IMR-90 (cell line): ENCODE measurements around the gene STARD4. TPM values are rescaled to one million over a fixed set of nuclear protein-coding genes. Genes with fewer than 3 reads are reported as not detected.
A peak's percentile ranks its signal among the peaks of the same experiment; 100 is the strongest.

Experiments
- ATAC-seq: fragments of 200-7000 bp; cut with Tn5 transposase; 2 replicates; pipeline ENCODE4 v1.9.1; 2020; ENCODE audit warnings: low read depth, mild to moderate bottlenecking, moderate library complexity
- BruUV-seq: library from RNA; stranded (reverse); fragments of 400-500 nt; replicated peaks from 2 replicates; lab custom pipeline; 2021; lab: Mats Ljungman, UMichigan
- CTCF ChIA-PET: fragments of 300-600 bp; formaldehyde crosslinking; extraction: SDS; loops from one replicate; lab custom pipeline; 2021; ENCODE audit warnings: antibody characterized with exemption; lab: Yijun Ruan, JAX
- POLR2A ChIA-PET: fragments of 300-600 bp; sonication (Branson Sonifier 250); formaldehyde crosslinking; loops from one replicate; lab custom pipeline; 2022; ENCODE audit warnings: antibody characterized with exemption; ENCODE audit not compliant: unreplicated experiment; lab: Charles Lee
- DNase-seq: peaks from one replicate; pipeline ENCODE4 v3.0.0; 2013
- H2AFZ ChIP-seq: replicated peaks from 2 replicates; pipeline ENCODE3; 2013; ENCODE audit warnings: low read length, mild to moderate bottlenecking; ENCODE audit not compliant: poor library complexity
- H2AK5ac ChIP-seq: 2 replicates; pipeline ENCODE4 v1.6.1; 2013; ENCODE audit warnings: low read depth, low read length, inconsistent platforms
- H2AK9ac ChIP-seq: replicated peaks from 2 replicates; pipeline ENCODE3; 2013; ENCODE audit warnings: mild to moderate bottlenecking, low read depth, low read length, moderate library complexity; ENCODE audit not compliant: poor library complexity
- H2BK120ac ChIP-seq: 2 replicates; pipeline ENCODE4 v1.6.1; 2013; ENCODE audit warnings: low read depth, low read length, inconsistent platforms
- H2BK15ac ChIP-seq: 3 replicates; pipeline ENCODE4 v1.6.1; 2013; ENCODE audit warnings: low read depth, low read length, inconsistent platforms
- H2BK20ac ChIP-seq: 2 replicates; pipeline ENCODE4 v1.6.1; 2013; ENCODE audit warnings: low read depth, mild to moderate bottlenecking, inconsistent platforms, low read length, moderate library complexity
- H2BK5ac ChIP-seq: 2 replicates; pipeline ENCODE4 v1.6.1; 2013; ENCODE audit warnings: mild to moderate bottlenecking, low read depth, low read length, inconsistent platforms; ENCODE audit not compliant: poor library complexity, severe bottlenecking
- H3K14ac ChIP-seq: replicated peaks from 2 replicates; pipeline ENCODE4 v1.6.1; 2013; ENCODE audit warnings: low read depth, low read length, inconsistent platforms
- H3K18ac ChIP-seq: 2 replicates; pipeline ENCODE4 v1.6.1; 2013; ENCODE audit warnings: low read depth, low read length, control low read depth
- H3K23ac ChIP-seq: 2 replicates; pipeline ENCODE4 v1.6.1; 2013; ENCODE audit warnings: low read depth, low read length, inconsistent platforms
- H3K27ac ChIP-seq: 2 replicates; pipeline ENCODE4 v1.5.1; 2013; ENCODE audit warnings: mild to moderate bottlenecking, control low read depth, low read length; ENCODE audit not compliant: insufficient read depth
- H3K27me3 ChIP-seq: 2 replicates; pipeline ENCODE4 v1.6.1; 2013; ENCODE audit warnings: low read length; ENCODE audit not compliant: control insufficient read depth, insufficient read depth
- H3K36me3 ChIP-seq: 2 replicates; pipeline ENCODE4 v1.6.1; 2013; ENCODE audit warnings: low read length, mixed read lengths; ENCODE audit not compliant: control insufficient read depth, insufficient read depth
- H3K4ac ChIP-seq: 2 replicates; pipeline ENCODE4 v1.6.1; 2013; ENCODE audit warnings: low read depth, low read length, inconsistent platforms
- H3K4me1 ChIP-seq: 2 replicates; pipeline ENCODE4 v1.6.1; 2013; ENCODE audit warnings: low read length, mixed read lengths; ENCODE audit not compliant: control insufficient read depth, insufficient read depth
- H3K4me2 ChIP-seq: 2 replicates; pipeline ENCODE4 v1.6.1; 2013; ENCODE audit warnings: low read depth, mild to moderate bottlenecking, control low read depth, low read length, moderate library complexity
- H3K4me3 ChIP-seq: 2 replicates; pipeline ENCODE4 v1.5.1; 2013; ENCODE audit warnings: low read depth, mild to moderate bottlenecking, control low read depth, low read length, moderate library complexity; ENCODE audit not compliant: insufficient read depth
- H3K56ac ChIP-seq: 2 replicates; pipeline ENCODE4 v1.6.1; 2013; ENCODE audit warnings: low read length, inconsistent platforms; ENCODE audit not compliant: insufficient read depth; ENCODE audit errors: extremely low read depth
- H3K79me1 ChIP-seq, 2 experiments: 2 replicates each; pipeline ENCODE4 v1.6.1; 2013; ENCODE audit warnings: low read length in 2 of 2, inconsistent platforms in 1 of 2, low read depth in 1 of 2
- H3K9ac ChIP-seq: 2 replicates; pipeline ENCODE4 v1.6.1; 2013; ENCODE audit warnings: low read depth, low read length, control low read depth
- H3K9me1 ChIP-seq: 2 replicates; pipeline ENCODE4 v1.6.1; 2013; ENCODE audit warnings: low read length, inconsistent platforms; ENCODE audit not compliant: insufficient read depth
- H3K9me3 ChIP-seq: 2 replicates; pipeline ENCODE4 v1.6.1; 2013; ENCODE audit warnings: low read length; ENCODE audit not compliant: control insufficient read depth, insufficient read depth
- H4K20me1 ChIP-seq: 2 replicates; pipeline ENCODE4 v1.6.1; 2013; ENCODE audit warnings: low read length, inconsistent platforms; ENCODE audit not compliant: insufficient read depth
- H4K5ac ChIP-seq: 2 replicates; pipeline ENCODE4 v1.6.1; 2013; ENCODE audit warnings: mild to moderate bottlenecking, low read depth, low read length, control low read depth
- H4K8ac ChIP-seq, 2 experiments: 2 replicates each; pipeline ENCODE4 v1.6.1; 2013; ENCODE audit warnings: low read depth in 2 of 2, low read length in 2 of 2, control low read depth in 1 of 2, inconsistent platforms in 1 of 2
- H4K91ac ChIP-seq: 2 replicates; pipeline ENCODE4 v1.6.1; 2013; ENCODE audit warnings: low read depth, low read length, inconsistent platforms; ENCODE audit not compliant: insufficient read depth
- BHLHE40 ChIP-seq: fragments of 150-350 bp; IDR thresholded peaks from 2 replicates; pipeline ENCODE4 v1.6.1; 2016; ENCODE audit warnings: mild to moderate bottlenecking, low read depth, low read length
- CEBPB ChIP-seq: IDR thresholded peaks from 2 replicates; pipeline ENCODE4 v1.6.1; 2012; ENCODE audit warnings: low read depth, low read length, improper control_type of control experiment
- CHD1 ChIP-seq: IDR thresholded peaks from 2 replicates; pipeline ENCODE4 v1.6.1; 2012; ENCODE audit warnings: low read depth, low read length, improper control_type of control experiment
- CTCF ChIP-seq: conservative IDR thresholded peaks from 2 replicates; pipeline ENCODE4 v1.5.1; 2012; ENCODE audit warnings: mild to moderate bottlenecking, low read depth, low read length, improper control_type of control experiment
- MAFK ChIP-seq: IDR thresholded peaks from 2 replicates; pipeline ENCODE4 v1.6.1; 2012; ENCODE audit warnings: low read depth, low read length, improper control_type of control experiment
- MAZ ChIP-seq: IDR thresholded peaks from 2 replicates; pipeline ENCODE4 v1.6.1; 2012; ENCODE audit warnings: low read depth, mild to moderate bottlenecking, low read length, improper control_type of control experiment, moderate library complexity, borderline replicate concordance
- MXI1 ChIP-seq: IDR thresholded peaks from 2 replicates; pipeline ENCODE4 v1.6.1; 2012; ENCODE audit warnings: low read depth, mild to moderate bottlenecking, low read length, moderate library complexity, borderline replicate concordance
- NFE2L2 ChIP-seq: fragments of 150-350 bp; IDR thresholded peaks from 2 replicates; pipeline ENCODE4 v1.6.1; 2016; ENCODE audit warnings: low read depth, mild to moderate bottlenecking, low read length
- RAD21 ChIP-seq: IDR thresholded peaks from 2 replicates; pipeline ENCODE4 v1.6.1; 2012; ENCODE audit warnings: low read length, improper control_type of control experiment
- RFX5 ChIP-seq: IDR thresholded peaks from 2 replicates; pipeline ENCODE4 v1.8.0; 2012; ENCODE audit warnings: low read depth, mild to moderate bottlenecking, low read length, moderate library complexity
- SMC3 ChIP-seq: fragments of 150-350 bp; IDR thresholded peaks from 2 replicates; pipeline ENCODE4 v1.6.1; 2016; ENCODE audit warnings: low read depth, mild to moderate bottlenecking, antibody characterized with exemption, low read length, moderate library complexity
- USF2 ChIP-seq: fragments of 150-350 bp; IDR thresholded peaks from 2 replicates; pipeline ENCODE4 v1.6.1; 2017; ENCODE audit warnings: mild to moderate bottlenecking, antibody characterized with exemption, low read length, low read depth
- WGBS, 2 experiments: methylation state at CpG; one replicate each; pipeline versions ENCODE4 v1.1.5 to v1.1.7; 2013; ENCODE audit warnings: missing lambda C conversion rate in 2 of 2; ENCODE audit not compliant: insufficient read length in 1 of 2; ENCODE audit errors: extremely low coverage in 2 of 2; 5-methylcytosine and 5-hydroxymethylcytosine counted together
- dilution Hi-C: fragments of 300-500 bp; cut with HindIII; formaldehyde crosslinking; loops from one replicate; pipeline ENCODE4 v1.14.3; 2018; ENCODE audit warnings: low sequenced_read_pairs; ENCODE audit not compliant: unreplicated experiment
- in situ Hi-C: fragments of 300-500 bp; cut with MboI; formaldehyde crosslinking; loops from 3 replicates; pipeline ENCODE4 v1.14.3; 2019; ENCODE audit warnings: low sequenced_read_pairs, inconsistent platforms, mixed read lengths
- intact Hi-C: fragments of 100-400 bp; cut with micrococcal nuclease; formaldehyde crosslinking; loops from 2 replicates; pipeline ENCODE4 v1.10.0; 2022
- polyA plus RNA-seq, 3 experiments: library from polyadenylated mRNA; depleted of rRNA; stranded (reverse); fragments of >200 nt; gene quantifications; 2 replicates each; pipeline ENCODE4 v1.2.3, GENCODE V29; 2012; ENCODE audit warnings: low replicate concordance in 1 of 3
- total RNA-seq: library from RNA; depleted of rRNA; stranded (reverse); fragments of >200 nt; gene quantifications from 2 replicates; pipeline ENCODE4 v1.2.3, GENCODE V29; 2012

The STARD4 gene
- total and polyA plus RNA-seq, 2 of the 4 experiments (the other 2 are of a cell fraction): 21.5 to 30.3 TPM

GRCh38 chr5:111478266-111478665, 34.1 kb downstream of the STARD4 start:
- Histone ChIP-seq H3K4me2 (no peak overlapping the region), H3K23ac (no peak overlapping the region)

More at GRCh38 chr5:111478266-111478665, 34.1 kb downstream of the STARD4 start:
- no TSS peak for BruUV-seq
- no peak overlapping the region for H2AFZ ChIP-seq
- no peak overlapping the region for H3K18ac ChIP-seq
- WGBS, 2 experiments: no CpG with 5 or more reads among the region's 1 CpG
- H4K20me1 ChIP-seq: no peaks in the 10 kb centered on the region
- no peaks in the 10 kb centered on the region for H3K9me3 ChIP-seq
- no peak overlapping the region for H3K9ac ChIP-seq
- no peak overlapping the region for H2BK120ac ChIP-seq
- H3K27ac ChIP-seq: no peak overlapping the region
- TF ChIP-seq CHD1: no peak
- TF ChIP-seq RFX5: no peak
- TF ChIP-seq CTCF: peak; percentile 36; the same call in 1 of the 2 replicates
- no peak for TF ChIP-seq MAFK
- no peak for TF ChIP-seq NFE2L2
- TF ChIP-seq RAD21: peak; percentile 37
- TF ChIP-seq MXI1: no peak
- no peak for TF ChIP-seq CEBPB
- TF ChIP-seq USF2: no peak
- TF ChIP-seq SMC3: peak; percentile 25; the same call in 1 of the 2 replicates
- no peak for TF ChIP-seq MAZ
- TF ChIP-seq BHLHE40: no peak
- CTCF ChIA-PET: interaction anchor here (0.9 kb wide), 1 partner anchor 308 kb away, joined by 3 read pairs; no protein-coding TSS in a partner anchor
- H3K56ac ChIP-seq: no peak overlapping the region
- dilution Hi-C loops: no loop called here
- no peak overlapping the region for H3K4me3 ChIP-seq
- no peaks in the 10 kb centered on the region for H3K27me3 ChIP-seq
- no peak overlapping the region for H2BK20ac ChIP-seq
- no peak overlapping the region for H4K8ac ChIP-seq
- H2AK9ac ChIP-seq: no peak overlapping the region
- in situ Hi-C loops: no loop called here
- H2BK15ac ChIP-seq: no peak overlapping the region
- no peaks in the 10 kb centered on the region for H3K79me1 ChIP-seq
- DNase-seq (no peak), ATAC-seq (no peak; the same call in 1 of the 2 replicates)
- H4K5ac ChIP-seq: no peak overlapping the region
- H3K4ac ChIP-seq: no peak overlapping the region
- intact Hi-C loops: loop anchor here (5.0 kb wide), 1 partner anchor 321 kb away; no protein-coding TSS in a partner anchor
- no peak overlapping the region for H2AK5ac ChIP-seq
- no peaks in the 10 kb centered on the region for H3K9me1 ChIP-seq
- H3K14ac ChIP-seq: no peak overlapping the region
- POLR2A ChIA-PET: no interaction called here
- no peak overlapping the region for H2BK5ac ChIP-seq
- no peaks in the 10 kb centered on the region for H3K36me3 ChIP-seq
- H3K4me1 ChIP-seq: no peaks in the 10 kb centered on the region
- no peak overlapping the region for H4K91ac ChIP-seq
